ENCODE results near the gene CRYBG3. TPM values are rescaled to one million over a fixed set of nuclear protein-coding genes. Genes with fewer than 3 reads are reported as not detected.

Gene CRYBG3
- total RNA-seq, 1 experiment from 2014 or later: 5.9 TPM

GRCh38 chr3:97954228-97954827, 132.5 kb downstream of the CRYBG3 start:
- Histone ChIP-seq H2BK12ac (ENCODE audit: insufficient read length, low read depth, low read length) (no peak overlapping the region), H4K8ac (replicated peaks; ENCODE audit: insufficient read length, low read depth, low read length) (no peak overlapping the region)
- no CpG with 5 or more reads among the region's 9 CpGs for WGBS (ENCODE audit: extremely low coverage, insufficient read length, low lambda C conversion rate)

More at GRCh38 chr3:97954228-97954827, 132.5 kb downstream of the CRYBG3 start:
- Histone ChIP-seq H4K20me1 (ENCODE audit: control insufficient read depth, insufficient read depth, insufficient read length) (no peaks in the 10 kb centered on the region), H3K23me2 (ENCODE audit: insufficient read length, low read depth, low read length, poor library complexity, severe bottlenecking) (no peaks in the 10 kb centered on the region), H3K9ac (ENCODE audit: extremely low read depth, insufficient read length, low read length) (no peak overlapping the region), H3K14ac (ENCODE audit: insufficient read depth, low read length) (no peak overlapping the region), H3K27me3 (ENCODE audit: insufficient read depth, low read length) (no peaks in the 10 kb centered on the region), H3K79me2 (ENCODE audit: insufficient read depth, low read length) (peaks cover 3% of the 10 kb centered on the region; the same call in 1 of the 2 replicates), H3K56ac (ENCODE audit: insufficient read length, low read depth, low read length) (no peak overlapping the region), H2BK120ac (ENCODE audit: low read depth, low read length, poor library complexity, severe bottlenecking) (no peak overlapping the region), H4K5ac (ENCODE audit: insufficient read length, low read depth, low read length) (no peak overlapping the region), H3K79me1 (ENCODE audit: insufficient read depth, low read depth, low read length, poor library complexity, severe bottlenecking) (no peaks in the 10 kb centered on the region), H3K27ac (ENCODE audit: insufficient read length, low read depth, low read length) (no peak overlapping the region), H2AFZ (ENCODE audit: low read length) (no peak overlapping the region), H3K18ac (ENCODE audit: insufficient read length, low read depth, low read length) (no peak overlapping the region), H3K4me1 (ENCODE audit: insufficient read depth, low read length) (no peaks in the 10 kb centered on the region), H2AK5ac (ENCODE audit: insufficient read length, low read length) (no peak overlapping the region), H4K91ac (ENCODE audit: insufficient read length, low read depth, low read length) (no peak overlapping the region), H3T11ph (ENCODE audit: low read length) (no peak overlapping the region), H3K9me3 (ENCODE audit: control insufficient read depth, low read depth, low read length) (no peaks in the 10 kb centered on the region), H3K4me2 (ENCODE audit: insufficient read depth, insufficient read length, low read length) (no peak overlapping the region), H2BK20ac (ENCODE audit: low read depth, low read length, poor library complexity, severe bottlenecking) (no peak overlapping the region), H3K4ac (ENCODE audit: low read depth, low read length) (no peak overlapping the region), H2BK15ac (ENCODE audit: low read depth, low read length) (no peak overlapping the region), H2BK5ac (ENCODE audit: insufficient read length, low read length) (no peak overlapping the region), H3K23ac (ENCODE audit: insufficient read length, low read depth, low read length) (no peak overlapping the region)
- H3K36me3 Mint-ChIP-seq (ENCODE audit: insufficient read depth in 1 of 3, low read depth in 3 of 3): peaks cover 2 to 14% (median 7%) of the 10 kb centered on the region in 3 experiments; a peak in 5 of 7 replicates
- no peaks in the 10 kb centered on the region for H3K9me3 Mint-ChIP-seq
- H3K27me3 Mint-ChIP-seq (ENCODE audit: low read depth): no peaks in the 10 kb centered on the region
- 0 out of 4 replicates have a peak, but pooled peaks cover 0 to 3% of the 10 kb centered on the region in 2 experiments for H3K4me1 Mint-ChIP-seq
- no peak overlapping the region for H3K4me3 Mint-ChIP-seq
- no peak overlapping the region; a peak in 3 of 7 replicates for H3K27ac Mint-ChIP-seq
- no peak for TF ChIP-seq CTCF (conservative IDR thresholded peaks at IDR 0.05)
- no peak for DNase-seq

Measured in H9 (cell line).